ENCODE measurements around the gene LDHB. TPM values are rescaled to one million over a fixed set of nuclear protein-coding genes. Genes with fewer than 3 reads are reported as not detected.
"Not testable (repeated sequence)": the region's sequence is repeated elsewhere in the genome, so short reads cannot be mapped to it uniquely, and the experiment has no call there.

Gene LDHB
- polyA plus RNA-seq, 1 experiment, result 1,189 TPM

GRCh38 chr12:21675641-21676040 is 18.0 kb upstream of the LDHB start:
- ChIA-PET CTCF (interaction anchor here (0.9 kb wide), 1 partner anchor 315 kb away, joined by 4 read pairs; no protein-coding TSS in a partner anchor), POLR2A (no interaction called here)
- H3K27ac ChIP-seq (ENCODE audit: low read depth, low read length), result no peak overlapping the region
- peaks cover 12% of the 10 kb centered on the region for H3K27me3 ChIP-seq (ENCODE audit: control insufficient read depth, insufficient read depth, low read length)
- no peak overlapping the region for H3K4me3 ChIP-seq (ENCODE audit: low read depth, low read length)
- DNase-seq (ENCODE audit: low read depth, low spot score), result no peak
- H3K9me3 ChIP-seq (ENCODE audit: control insufficient read depth, insufficient read depth, low read length), result no peaks in the 10 kb centered on the region; the same call in 1 of the 2 replicates
- no peak for TF ChIP-seq CTCF (IDR thresholded peaks at IDR 0.05; ENCODE audit: low read depth, low read length)

GRCh38 chr12:21675096-21675495 is 17.5 kb upstream of the LDHB start:
- ChIA-PET CTCF (no interaction called here), POLR2A (no interaction called here)
- Histone ChIP-seq H3K9me3 (ENCODE audit: control insufficient read depth, insufficient read depth, low read length) (no peaks in the 10 kb centered on the region; the same call in 1 of the 2 replicates), H3K4me3 (ENCODE audit: low read depth, low read length) (no peak overlapping the region), H3K27me3 (ENCODE audit: control insufficient read depth, insufficient read depth, low read length) (peaks cover 12% of the 10 kb centered on the region), H3K27ac (ENCODE audit: low read depth, low read length) (no peak overlapping the region)
- DNase-seq (ENCODE audit: low read depth, low spot score), result no peak
- TF ChIP-seq CTCF (IDR thresholded peaks at IDR 0.05; ENCODE audit: low read depth, low read length), result no peak

GRCh38 chr12:21673830-21674552 is 16.3 kb upstream of the LDHB start:
- CTCF ChIA-PET, result not testable (repeated sequence)

GRCh38 chr12:21672146-21672545 is 14.5 kb upstream of the LDHB start:
- DNase-seq (ENCODE audit: low read depth, low spot score), result no peak
- ChIA-PET POLR2A (no interaction called here), CTCF (interaction anchor here (2.2 kb wide), 1 partner anchor 9 kb away, joined by 10 read pairs; no protein-coding TSS in a partner anchor)
- peaks cover 15% of the 10 kb centered on the region for H3K27me3 ChIP-seq (ENCODE audit: control insufficient read depth, insufficient read depth, low read length)
- no peak overlapping the region for H3K4me3 ChIP-seq (ENCODE audit: low read depth, low read length)
- H3K9me3 ChIP-seq (ENCODE audit: control insufficient read depth, insufficient read depth, low read length), result no peaks in the 10 kb centered on the region; the same call in 1 of the 2 replicates
- no peak overlapping the region for H3K27ac ChIP-seq (ENCODE audit: low read depth, low read length)
- TF ChIP-seq CTCF (IDR thresholded peaks at IDR 0.05; ENCODE audit: low read depth, low read length), result no peak

More at GRCh38 chr12:21673830-21674552, 16.3 kb upstream of the LDHB start:
- H3K4me3 ChIP-seq (ENCODE audit: low read depth, low read length); H3K9me3 ChIP-seq (ENCODE audit: control insufficient read depth, insufficient read depth, low read length); H3K27ac ChIP-seq (ENCODE audit: low read depth, low read length); DNase-seq (ENCODE audit: low read depth, low spot score); POLR2A ChIA-PET: not testable (repeated sequence)
- peaks cover 15% of the 10 kb centered on the region for H3K27me3 ChIP-seq (ENCODE audit: control insufficient read depth, insufficient read depth, low read length)

- POLR2A ChIA-PET, result interaction anchor here (0.6 kb wide), 1 partner anchor 9 kb away, joined by 3 read pairs; the partner anchor contains the start of gene LDHB
- Histone ChIP-seq H3K27ac (ENCODE audit: low read depth, low read length) (no peak overlapping the region), H3K27me3 (ENCODE audit: control insufficient read depth, insufficient read depth, low read length) (peaks cover 3% of the 10 kb centered on the region), H3K4me3 (ENCODE audit: low read depth, low read length) (no peak overlapping the region), H3K9me3 (ENCODE audit: control insufficient read depth, insufficient read depth, low read length) (no peaks in the 10 kb centered on the region; the same call in 1 of the 2 replicates)
- no peak for DNase-seq (ENCODE audit: low read depth, low spot score)
- no peak for TF ChIP-seq CTCF (IDR thresholded peaks at IDR 0.05; ENCODE audit: low read depth, low read length)
- CTCF ChIA-PET, result interaction anchor here (3.8 kb wide), 1 partner anchor 14 kb away, joined by 38 read pairs; no protein-coding TSS in a partner anchor
Measured at GRCh38 chr12:21666722-21667121, 9.1 kb upstream of the LDHB start.
